IPS-18c (cell line): Measurements from ENCODE around the gene HK1.

ENCODE experiments used
- H3K4me3 ChIP-seq: 2 replicates; pipeline ENCODE4 v1.7.0; 2013; ENCODE audit warnings: low read depth, mild to moderate bottlenecking, low read length, moderate library complexity; ENCODE audit not compliant: insufficient read depth
- H3K9me3 ChIP-seq: one replicate; pipeline ENCODE4 v1.6.1; 2013; ENCODE audit warnings: mild to moderate bottlenecking, low read length, moderate library complexity; ENCODE audit not compliant: control insufficient read depth, insufficient read depth

The HK1 gene

DNA sequence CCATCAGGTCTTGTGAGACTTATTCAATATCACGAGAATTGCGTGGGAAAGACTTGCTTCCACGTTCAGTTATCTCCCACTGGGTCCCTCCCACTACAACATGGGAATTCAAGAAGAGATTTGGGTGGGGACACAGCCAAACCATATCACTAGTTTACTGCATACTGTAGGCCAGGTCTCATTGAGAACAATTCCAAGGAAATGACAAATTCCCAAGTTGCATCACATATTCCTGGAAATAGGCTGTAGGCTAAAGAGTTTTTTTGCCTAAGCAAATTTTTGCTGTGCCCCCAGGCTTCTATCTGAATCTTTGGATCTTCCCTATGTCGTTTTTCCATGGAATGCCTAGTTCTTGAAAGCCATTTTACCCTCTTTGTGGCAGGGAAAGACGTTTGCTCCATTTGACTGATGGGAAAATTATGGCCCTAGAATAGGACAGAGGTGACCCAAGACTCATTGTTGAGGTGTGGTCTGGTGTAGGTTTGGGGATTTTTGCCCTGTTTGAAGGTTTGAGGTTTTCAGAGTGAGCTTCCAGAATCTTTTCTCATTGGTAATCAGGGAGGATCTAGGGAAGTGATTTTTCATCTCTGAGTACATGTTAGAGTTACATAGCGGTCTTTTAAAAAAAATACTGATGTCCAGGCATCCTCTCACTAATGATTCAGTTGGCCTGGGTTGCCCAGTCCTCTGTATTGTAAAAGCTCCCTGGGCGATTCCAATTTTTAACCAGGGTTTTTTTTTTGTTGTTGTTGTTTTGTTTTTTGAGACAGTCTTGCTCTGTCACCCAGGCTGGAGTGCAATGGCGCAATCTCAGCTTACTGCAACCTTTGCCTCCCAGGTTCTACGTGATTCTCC, 94.1 kb downstream of the HK1 start:
- Histone ChIP-seq H3K4me3 (no peak overlapping the region), H3K9me3 (no peaks in the 10 kb centered on the region)

DNA sequence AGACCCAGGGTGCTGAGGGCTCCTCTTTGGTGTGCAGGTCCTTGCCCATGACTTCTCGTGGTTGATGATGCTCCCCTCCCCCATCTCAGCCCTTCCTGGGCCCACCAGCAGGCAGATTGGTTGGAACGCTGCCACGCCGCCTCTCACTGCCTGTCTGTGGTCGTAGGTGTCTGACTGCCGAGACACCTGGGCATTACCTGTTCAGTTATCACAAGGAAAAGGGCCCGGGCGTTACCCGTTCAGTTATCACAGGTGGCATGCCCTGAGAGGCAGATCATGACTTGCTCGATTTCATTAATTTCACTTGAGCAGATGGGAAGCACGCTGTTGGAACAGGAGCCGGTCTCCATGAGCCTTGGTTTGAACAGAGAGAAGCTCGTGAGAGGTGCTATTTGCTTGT, 95.9 kb downstream of the HK1 start:
- no peaks in the 10 kb centered on the region for H3K9me3 ChIP-seq
- no peak overlapping the region for H3K4me3 ChIP-seq

DNA sequence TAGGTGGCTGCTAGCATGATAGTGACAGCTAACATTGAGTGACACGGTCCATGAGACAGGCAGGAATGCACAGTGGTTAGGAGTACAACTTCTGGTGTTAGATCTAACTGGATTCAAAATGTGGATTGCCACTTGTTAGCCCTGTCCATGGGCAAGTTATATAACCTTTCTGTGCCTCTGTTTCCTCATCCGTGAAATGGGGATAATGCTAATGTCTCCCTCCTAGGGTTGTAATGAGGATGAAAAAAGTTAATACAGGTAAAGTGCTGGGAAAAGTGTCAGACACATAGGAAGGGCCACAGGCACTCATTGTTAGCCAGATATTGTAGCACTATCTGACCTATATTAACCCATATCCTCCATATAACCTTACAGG, 96.6 kb downstream of the HK1 start:
- Histone ChIP-seq H3K4me3 (no peak overlapping the region), H3K9me3 (no peaks in the 10 kb centered on the region)

DNA sequence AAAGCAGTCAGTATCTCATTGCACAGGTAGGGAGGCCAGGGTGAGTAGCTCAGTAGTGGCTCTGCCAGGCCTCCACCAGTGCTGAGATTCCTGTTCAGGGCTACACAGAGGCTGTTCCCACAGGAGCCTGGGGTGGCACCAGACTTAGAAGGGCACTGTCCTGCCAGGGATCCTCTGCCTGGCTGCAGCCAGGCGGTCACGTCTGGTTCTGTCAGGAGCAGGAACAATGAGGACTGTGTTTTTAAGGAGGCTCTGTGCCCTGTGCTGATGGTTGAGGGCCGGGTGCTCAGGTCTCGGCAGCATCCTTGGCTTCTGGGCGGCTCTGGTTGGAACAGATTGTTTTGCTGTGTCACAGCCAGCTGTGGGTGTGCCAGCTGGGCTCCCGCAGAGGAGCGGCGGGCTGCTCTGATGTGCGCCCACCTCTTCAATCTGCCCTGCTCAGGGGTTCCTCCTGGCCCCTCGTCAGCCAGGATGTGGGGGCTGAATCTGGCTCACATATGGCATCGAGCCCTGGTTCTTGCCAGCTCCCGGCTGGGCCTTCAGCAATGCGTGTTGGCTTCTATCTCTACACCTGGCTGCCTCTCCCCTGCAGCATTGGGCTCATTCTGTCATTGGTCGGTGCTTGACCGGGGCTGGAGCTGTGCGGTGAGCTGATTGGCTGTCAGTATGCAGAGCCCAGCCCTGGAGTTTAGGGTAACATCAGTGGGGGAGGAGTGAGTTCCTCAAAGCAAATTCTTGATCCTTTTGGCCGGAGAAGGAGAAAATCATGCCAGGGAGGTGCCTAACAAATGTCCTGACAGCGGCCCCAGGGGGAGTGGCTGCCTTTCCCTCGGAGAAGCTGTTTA, 97.2 kb downstream of the HK1 start:
- H3K9me3 ChIP-seq = no peaks in the 10 kb centered on the region
- no peak overlapping the region for H3K4me3 ChIP-seq

DNA sequence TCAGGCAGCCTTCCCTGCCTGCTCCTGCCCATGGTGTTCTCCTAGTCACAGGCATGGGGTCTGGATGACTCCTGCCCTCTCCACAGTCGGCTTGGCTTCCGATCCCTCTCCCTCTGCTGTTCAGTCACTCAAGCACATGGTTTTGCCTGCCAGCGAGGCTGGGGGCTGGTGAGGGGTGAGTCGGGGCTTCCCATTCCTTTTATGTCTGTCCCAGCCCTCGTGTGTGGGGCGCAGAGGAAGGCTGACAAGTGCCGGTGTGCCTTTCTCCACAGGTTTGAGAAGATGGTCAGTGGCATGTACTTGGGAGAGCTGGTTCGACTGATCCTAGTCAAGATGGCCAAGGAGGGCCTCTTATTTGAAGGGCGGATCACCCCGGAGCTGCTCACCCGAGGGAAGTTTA, 98.4 kb downstream of the HK1 start:
- H3K4me3 ChIP-seq = no peak overlapping the region
- H3K9me3 ChIP-seq = no peaks in the 10 kb centered on the region

DNA sequence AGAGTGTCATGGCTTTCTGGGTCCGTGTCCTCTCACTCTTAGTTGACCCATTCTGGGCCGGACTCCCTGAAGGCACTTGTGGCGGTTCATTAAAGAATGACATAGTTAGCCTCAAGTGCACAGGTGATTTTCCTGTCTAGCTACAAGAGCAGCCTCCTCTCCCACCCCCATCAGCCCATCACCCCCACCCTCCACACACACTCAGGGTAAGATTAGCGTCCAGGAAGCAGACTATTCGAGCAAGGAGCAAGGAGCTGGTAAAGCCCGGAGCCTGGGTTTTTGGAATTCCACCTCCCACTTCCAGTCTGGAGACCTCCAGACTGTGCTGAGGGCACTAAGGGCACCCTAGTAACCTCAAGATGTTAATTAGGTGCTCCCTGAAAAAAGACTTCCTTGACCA, 98.9 kb downstream of the HK1 start:
- Histone ChIP-seq H3K9me3 (no peaks in the 10 kb centered on the region), H3K4me3 (no peak overlapping the region)

DNA sequence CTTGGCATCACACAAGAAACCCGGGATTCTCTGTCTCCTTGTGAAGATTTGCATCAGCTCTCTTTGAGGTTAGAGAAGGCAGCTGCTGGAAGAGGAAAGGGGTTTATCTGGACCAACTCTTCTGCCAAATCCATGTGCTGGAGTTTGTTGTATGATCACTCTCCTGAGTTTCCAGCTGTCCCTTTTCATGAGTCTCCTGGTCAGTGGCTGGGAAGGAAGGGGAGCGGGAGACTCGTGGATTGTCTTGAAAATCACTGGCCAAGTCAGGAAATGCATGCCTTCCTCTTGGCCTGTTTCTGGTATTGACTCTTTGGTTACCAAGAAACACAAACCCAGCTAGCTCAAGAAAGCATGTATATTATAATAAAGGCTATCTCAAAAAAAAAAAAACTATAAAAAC, 99.6 kb downstream of the HK1 start:
- Histone ChIP-seq H3K4me3 (no peak overlapping the region), H3K9me3 (no peaks in the 10 kb centered on the region)

DNA sequence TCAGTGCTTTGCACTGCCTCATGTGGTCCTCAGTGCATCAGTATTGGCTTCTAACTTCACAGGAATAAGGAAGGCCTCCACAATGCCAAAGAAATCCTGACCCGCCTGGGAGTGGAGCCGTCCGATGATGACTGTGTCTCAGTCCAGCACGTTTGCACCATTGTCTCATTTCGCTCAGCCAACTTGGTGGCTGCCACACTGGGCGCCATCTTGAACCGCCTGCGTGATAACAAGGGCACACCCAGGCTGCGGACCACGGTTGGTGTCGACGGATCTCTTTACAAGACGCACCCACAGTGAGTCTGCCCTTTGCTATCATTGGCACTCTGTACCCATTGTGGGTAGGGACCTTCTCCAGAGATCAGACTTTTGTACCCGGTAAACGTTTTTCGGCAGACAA, 101.5 kb downstream of the HK1 start:
- Histone ChIP-seq H3K9me3 (peaks cover 2% of the 10 kb centered on the region), H3K4me3 (no peak overlapping the region)

DNA sequence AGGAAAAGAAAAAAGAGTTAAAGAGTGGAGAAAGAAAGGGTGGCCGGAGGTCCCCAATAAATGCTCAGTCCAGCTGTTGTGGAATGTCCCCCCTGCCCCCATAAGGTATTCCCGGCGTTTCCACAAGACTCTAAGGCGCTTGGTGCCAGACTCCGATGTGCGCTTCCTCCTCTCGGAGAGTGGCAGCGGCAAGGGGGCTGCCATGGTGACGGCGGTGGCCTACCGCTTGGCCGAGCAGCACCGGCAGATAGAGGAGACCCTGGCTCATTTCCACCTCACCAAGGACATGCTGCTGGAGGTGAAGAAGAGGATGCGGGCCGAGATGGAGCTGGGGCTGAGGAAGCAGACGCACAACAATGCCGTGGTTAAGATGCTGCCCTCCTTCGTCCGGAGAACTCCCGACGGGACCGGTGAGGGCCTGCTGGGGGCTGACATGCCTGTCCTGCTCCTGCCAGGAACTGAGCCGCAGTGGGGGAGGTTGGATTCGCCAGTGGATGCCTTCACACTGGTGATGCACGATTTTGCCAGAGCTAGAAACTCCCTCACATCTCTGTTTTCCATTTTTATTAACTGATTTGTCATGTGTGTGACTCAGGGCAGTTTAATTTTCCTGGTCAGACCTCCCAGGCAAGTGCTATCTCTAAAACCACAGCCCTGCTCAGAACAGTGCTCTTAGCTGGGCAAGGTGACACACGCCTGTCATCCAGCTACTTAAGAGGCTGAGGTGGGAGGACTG, 104.3 kb downstream of the HK1 start:
- H3K9me3 ChIP-seq = peaks cover 2% of the 10 kb centered on the region
- no peak overlapping the region for H3K4me3 ChIP-seq

DNA sequence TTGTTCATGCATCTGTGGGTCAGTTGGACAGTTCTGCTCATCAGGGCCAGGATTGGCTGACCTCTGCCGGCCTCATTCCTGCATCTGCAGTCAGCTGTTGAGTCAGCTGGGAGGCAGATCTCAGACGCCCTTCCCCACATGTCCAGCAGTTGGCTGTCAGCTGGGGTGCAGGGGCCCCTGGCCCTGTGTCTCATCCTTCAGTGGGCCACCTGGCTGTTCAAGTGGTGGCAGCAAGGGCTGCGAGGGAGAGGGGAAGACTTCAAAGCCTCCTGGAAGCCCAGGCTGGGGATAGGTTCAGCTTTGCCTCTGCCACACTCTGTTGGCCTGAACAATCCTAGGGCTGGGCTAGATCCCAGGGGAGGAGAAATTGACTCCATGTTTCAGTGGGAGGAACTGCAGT, 105.3 kb downstream of the HK1 start:
- peaks cover 2% of the 10 kb centered on the region for H3K9me3 ChIP-seq
- H3K4me3 ChIP-seq = no peak overlapping the region

DNA sequence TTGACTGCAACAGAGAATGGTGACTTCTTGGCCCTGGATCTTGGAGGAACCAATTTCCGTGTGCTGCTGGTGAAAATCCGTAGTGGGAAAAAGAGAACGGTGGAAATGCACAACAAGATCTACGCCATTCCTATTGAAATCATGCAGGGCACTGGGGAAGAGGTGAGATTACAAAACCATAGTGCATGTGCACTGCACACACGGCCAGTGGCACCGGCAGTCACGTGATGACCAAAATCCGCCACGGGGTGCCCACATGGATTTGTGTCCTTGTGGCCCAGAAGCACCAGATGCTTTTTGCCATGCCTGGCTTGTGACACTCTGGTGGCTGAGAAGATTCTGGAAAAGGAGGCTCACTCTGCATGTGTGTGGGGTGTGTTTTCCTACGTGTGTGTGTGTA, 106.0 kb downstream of the HK1 start:
- Histone ChIP-seq H3K4me3 (no peak overlapping the region), H3K9me3 (peaks cover 2% of the 10 kb centered on the region)

DNA sequence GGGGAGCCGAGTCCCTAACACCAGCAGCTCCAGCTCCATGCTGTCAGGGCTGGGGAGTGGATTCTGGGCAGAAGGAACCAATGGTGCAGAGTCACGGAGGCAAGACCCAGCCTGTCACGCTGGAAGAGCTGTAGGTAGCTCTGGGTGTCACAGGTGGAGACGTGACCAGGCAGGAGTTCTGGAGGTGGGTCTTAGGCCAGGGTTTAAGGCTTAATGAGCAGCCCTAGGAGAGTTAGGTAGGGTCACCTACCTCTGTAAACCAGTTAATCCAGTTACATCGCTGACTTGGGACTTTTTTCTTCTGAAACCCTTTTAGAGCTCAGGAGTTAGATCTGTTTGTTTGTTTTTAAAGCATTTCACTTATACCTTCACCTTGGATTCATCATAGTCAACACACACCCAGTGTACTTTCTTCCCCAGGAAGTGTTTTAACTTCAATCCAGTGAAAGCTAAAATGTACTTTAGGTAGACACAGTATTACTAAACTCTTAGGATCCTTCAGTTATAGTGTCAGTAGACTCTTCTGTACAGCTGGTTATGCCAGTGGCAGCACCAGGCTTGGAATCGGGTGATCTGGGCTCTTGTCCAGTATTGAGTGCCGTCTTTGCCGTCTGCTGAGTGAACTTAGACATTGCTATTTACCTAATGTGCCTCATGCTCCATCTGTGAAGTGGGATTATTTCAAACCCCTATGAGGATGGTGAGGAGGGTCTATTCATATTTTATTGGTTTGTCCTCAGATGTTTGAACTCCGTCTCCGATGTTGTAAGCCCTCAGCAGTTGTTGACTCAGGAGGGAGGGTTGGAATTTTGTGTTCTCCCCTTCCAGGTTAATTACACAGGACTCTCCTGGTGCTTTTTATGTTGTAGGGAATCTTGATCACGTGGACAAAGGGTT, 107.4 kb downstream of the HK1 start:
- Histone ChIP-seq H3K9me3 (peaks cover 2% of the 10 kb centered on the region), H3K4me3 (no peak overlapping the region)

DNA sequence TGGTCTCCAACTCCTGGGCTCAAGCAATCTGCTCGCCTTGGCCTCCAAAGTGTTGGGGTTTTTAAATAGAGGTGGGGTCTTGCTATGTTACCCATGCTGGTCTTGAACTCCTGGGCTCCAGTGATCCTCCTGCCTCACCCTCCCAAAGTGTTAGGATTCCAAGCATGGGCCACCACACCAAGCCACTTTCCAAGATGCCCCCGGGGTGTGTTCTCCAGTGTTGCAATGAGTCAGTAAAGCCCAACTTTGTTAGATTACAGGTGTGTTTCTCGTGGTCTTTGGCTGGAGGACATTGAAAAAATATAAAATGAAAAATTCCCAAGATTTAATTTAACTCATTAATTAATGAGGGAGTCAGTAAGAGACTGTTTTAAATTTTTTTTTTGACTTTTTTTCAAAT, 109.2 kb downstream of the HK1 start:
- H3K4me3 ChIP-seq = no peak overlapping the region
- peaks cover 2% of the 10 kb centered on the region for H3K9me3 ChIP-seq

DNA sequence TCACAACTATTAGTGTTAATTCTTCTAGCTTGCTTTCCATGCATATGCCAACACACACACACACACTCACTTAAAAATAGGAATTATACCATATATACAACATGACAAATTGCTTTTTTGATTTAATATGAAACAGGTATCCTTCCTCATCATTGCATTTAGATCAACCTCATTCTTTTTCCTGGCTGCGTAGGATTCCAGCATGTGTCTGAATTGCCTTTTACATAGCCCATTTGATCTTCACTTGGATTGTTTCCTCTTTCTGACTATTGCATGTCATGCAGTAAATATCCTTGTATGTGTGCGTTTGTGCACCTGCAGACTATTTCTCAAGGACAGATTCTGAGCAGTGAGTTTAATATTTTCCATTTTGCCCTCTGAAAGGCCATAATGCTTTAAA, 110.2 kb downstream of the HK1 start:
- H3K4me3 ChIP-seq = no peak overlapping the region
- peaks cover 2% of the 10 kb centered on the region for H3K9me3 ChIP-seq

DNA sequence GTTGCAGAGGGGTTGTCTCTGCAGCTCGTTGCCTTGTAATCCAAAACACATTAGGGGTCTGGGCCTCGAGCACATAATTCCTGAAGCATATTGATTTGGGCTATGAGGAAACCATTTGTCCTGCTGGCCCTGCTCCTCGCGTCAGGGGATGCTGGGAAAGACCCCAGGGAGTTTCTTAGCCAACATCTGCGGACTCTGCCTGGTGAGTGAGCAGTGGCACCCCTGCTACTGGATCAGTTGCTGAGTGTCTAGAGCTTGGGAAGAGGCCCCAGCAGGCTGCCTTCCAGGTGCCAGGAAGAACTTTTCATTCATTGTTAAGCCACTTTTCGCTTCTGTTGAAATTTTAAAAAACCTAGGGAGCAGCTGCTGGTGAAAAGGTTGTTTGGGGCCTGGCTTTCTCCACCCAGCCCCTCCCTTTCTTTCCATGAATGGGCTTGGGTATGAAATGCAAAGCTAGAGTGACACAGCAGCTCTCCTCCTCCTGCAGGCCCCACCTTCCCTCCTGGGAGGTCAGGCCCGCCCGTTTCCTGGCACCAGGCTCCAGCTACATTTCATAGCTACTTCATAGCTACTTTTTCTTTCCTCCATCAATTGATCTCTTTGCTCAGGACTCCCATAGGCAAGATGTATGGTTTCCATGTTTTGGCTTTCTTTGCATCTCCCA, 111.7 kb downstream of the HK1 start:
- Histone ChIP-seq H3K4me3 (no peak overlapping the region), H3K9me3 (no peaks in the 10 kb centered on the region)

DNA sequence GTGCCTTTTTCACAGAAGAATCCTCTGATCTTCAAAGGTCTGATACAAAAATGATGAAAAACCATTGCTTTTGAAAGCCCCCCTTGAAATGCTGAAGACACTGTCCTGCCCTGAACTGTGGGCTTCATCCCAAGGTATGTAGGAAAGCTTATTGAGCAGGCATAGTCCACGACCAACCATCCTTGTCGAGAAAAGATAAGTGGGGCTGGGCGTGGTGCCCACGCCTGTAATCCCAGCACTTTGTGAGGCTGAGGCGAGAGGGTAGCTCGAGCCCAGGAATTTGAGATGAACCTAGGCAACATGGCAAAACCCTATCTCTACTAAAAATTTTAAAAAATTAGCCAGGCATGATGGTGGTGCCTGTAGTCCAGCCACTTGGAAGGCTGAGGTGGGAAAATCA, 112.9 kb downstream of the HK1 start:
- Histone ChIP-seq H3K9me3 (no peaks in the 10 kb centered on the region), H3K4me3 (no peak overlapping the region)
